SK-N-MC (cell line): ENCODE measurements around the gene CLN6.

Experiments used
- DNase-seq: peaks from one replicate; pipeline ENCODE4 v3.0.0-alpha.2; 2011; ENCODE audit warnings: low read depth, low spot score
- H3K27ac ChIP-seq: fragments of 200-600 bp; sonication (generic); 2 replicates; pipeline ENCODE4 v1.5.1; 2016; ENCODE audit warnings: mixed run types
- H3K36me3 ChIP-seq: fragments of 200-600 bp; sonication (generic); 2 replicates; pipeline ENCODE4 v1.6.1; 2017; ENCODE audit warnings: antibody characterized with exemption, low read length, mixed read lengths; ENCODE audit not compliant: insufficient read depth
- H3K4me3 ChIP-seq: fragments of 200-600 bp; sonication (generic); 2 replicates; pipeline ENCODE4 v1.5.1; 2016
- H3K9ac ChIP-seq: fragments of 200-600 bp; sonication (generic); 2 replicates; pipeline ENCODE4 v1.8.0; 2017; ENCODE audit warnings: mixed run types, mixed read lengths; ENCODE audit not compliant: insufficient read length
- H3K9me3 ChIP-seq: fragments of 200-600 bp; sonication (generic); 2 replicates; pipeline ENCODE4 v1.6.1; 2017; ENCODE audit warnings: low read depth, mild to moderate bottlenecking, antibody characterized with exemption, low read length, moderate library complexity, mixed read lengths
- EZH2 ChIP-seq: fragments of 200-600 bp; sonication (generic); IDR thresholded peaks from one replicate; pipeline ENCODE4 v1.6.1; 2017; ENCODE audit warnings: antibody characterized with exemption
- FOXP2 ChIP-seq: optimal IDR thresholded peaks from 2 replicates; pipeline ENCODE3; 2011; ENCODE audit warnings: mild to moderate bottlenecking, moderate library complexity; ENCODE audit not compliant: insufficient read depth; ENCODE audit errors: extremely low read length, control extremely low read depth
- POLR2AphosphoS5 ChIP-seq: IDR thresholded peaks from 2 replicates; pipeline ENCODE4 v1.6.1; 2012; ENCODE audit warnings: mild to moderate bottlenecking, low read depth, low read length, borderline replicate concordance

The CLN6 gene

GRCh38 chr15:68272721-68273271 lies 43.3 kb upstream of the CLN6 start:
- Histone ChIP-seq H3K36me3 (no peaks in the 10 kb centered on the region), H3K9ac (no peak overlapping the region), H3K27ac (no peak overlapping the region), H3K4me3 (no peak overlapping the region), H3K9me3 (no peaks in the 10 kb centered on the region)
- DNase-seq: no peak
- TF ChIP-seq FOXP2 (no peak), POLR2AphosphoS5 (no peak), EZH2 (no peak)

DNA sequence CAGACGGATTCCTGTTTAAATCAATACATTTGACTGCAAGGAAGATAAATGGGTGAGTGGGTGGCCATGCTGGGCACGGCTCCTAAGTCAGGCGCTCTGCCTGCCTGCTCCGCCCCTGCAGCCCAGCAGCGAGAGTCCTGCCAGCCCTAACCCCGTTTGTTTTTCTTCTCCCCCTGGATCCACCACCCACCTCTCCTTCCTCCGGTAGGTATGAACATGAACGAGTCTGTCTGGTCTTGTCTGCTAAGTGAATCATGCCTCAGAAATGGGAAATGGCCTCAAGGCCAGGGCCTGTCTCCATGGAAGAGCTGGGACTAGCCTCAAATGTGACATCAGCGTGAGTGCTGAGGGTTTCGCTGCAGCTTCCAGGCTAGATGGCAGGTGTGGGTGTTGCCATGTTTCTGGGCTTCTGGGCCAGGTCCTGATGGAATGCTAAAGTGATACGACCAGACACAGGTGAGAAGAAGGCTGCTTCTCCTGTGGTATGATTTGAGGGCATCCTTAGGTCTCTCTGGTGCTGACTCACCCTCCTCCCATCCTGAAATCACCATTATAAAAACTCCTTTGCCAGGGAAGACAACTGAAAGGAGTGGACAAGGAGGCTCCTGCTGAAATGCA lies 42.4 kb upstream of the CLN6 start:
- DNase-seq: no peak
- Histone ChIP-seq H3K4me3 (no peak overlapping the region), H3K9ac (no peak overlapping the region), H3K36me3 (no peaks in the 10 kb centered on the region), H3K9me3 (no peaks in the 10 kb centered on the region), H3K27ac (no peak overlapping the region)
- TF ChIP-seq FOXP2 (no peak), POLR2AphosphoS5 (no peak), EZH2 (no peak)

- H3K36me3 ChIP-seq: no peaks in the 10 kb centered on the region
- no peak overlapping the region for H3K9ac ChIP-seq
- H3K9me3 ChIP-seq: no peaks in the 10 kb centered on the region
- TF ChIP-seq POLR2AphosphoS5 (no peak), FOXP2 (no peak), EZH2 (no peak)
- no peak overlapping the region for H3K27ac ChIP-seq
- no peak overlapping the region for H3K4me3 ChIP-seq
- no peak for DNase-seq
These were observed 38.9 kb upstream of the CLN6 start for GRCh38 chr15:68268405-68268804.

DNA sequence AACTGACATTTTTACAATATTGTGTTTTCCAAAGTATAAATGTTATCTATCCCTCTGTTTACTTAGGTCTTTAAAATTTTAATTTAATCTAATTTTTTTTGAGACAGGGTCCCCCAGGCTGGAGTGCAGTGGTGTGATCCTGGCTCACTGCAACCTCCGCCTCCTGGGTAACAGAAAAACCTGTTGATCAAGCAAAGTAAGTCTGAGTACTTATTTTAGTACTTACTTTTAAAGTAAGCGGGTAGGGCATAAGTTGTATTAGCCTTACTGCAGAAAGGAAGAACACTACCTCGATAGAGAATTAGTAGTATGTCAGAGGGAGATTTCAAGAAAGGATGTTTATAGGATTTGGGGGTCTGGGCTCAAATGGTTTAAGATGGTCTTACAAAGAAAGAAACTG lies 36.1 kb upstream of the CLN6 start:
- TF ChIP-seq EZH2: no peak
- TF ChIP-seq FOXP2: no peak
- no peak for TF ChIP-seq POLR2AphosphoS5
- no peak overlapping the region for H3K9ac ChIP-seq
- H3K36me3 ChIP-seq: no peaks in the 10 kb centered on the region
- no peak overlapping the region for H3K4me3 ChIP-seq
- no peak overlapping the region for H3K27ac ChIP-seq
- no peaks in the 10 kb centered on the region for H3K9me3 ChIP-seq
- no peak for DNase-seq

DNA sequence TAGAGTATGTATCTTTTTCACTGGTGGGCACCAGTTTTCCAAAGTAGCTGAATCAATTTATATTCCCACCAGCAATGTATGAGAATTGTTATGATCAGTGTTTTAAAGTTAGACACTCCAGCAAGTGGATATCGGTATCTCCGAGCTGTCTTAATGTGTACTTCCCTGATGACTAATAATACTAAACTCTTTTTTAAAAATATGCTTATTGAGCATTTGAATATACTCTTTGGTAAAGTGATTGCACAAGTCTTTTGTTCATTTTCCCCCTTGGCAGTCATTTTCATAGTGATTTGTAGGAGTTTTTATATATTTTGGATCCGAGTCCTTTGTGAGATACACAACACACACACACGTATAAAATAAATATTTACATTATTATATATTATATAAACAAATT lies 35.6 kb upstream of the CLN6 start:
- no peaks in the 10 kb centered on the region for H3K36me3 ChIP-seq
- no peak overlapping the region for H3K9ac ChIP-seq
- no peak for DNase-seq
- H3K4me3 ChIP-seq: no peak overlapping the region
- no peak overlapping the region for H3K27ac ChIP-seq
- no peaks in the 10 kb centered on the region for H3K9me3 ChIP-seq
- TF ChIP-seq POLR2AphosphoS5 (no peak), FOXP2 (no peak), EZH2 (no peak)

- Histone ChIP-seq H3K27ac (no peak overlapping the region), H3K36me3 (no peaks in the 10 kb centered on the region), H3K9me3 (no peaks in the 10 kb centered on the region), H3K9ac (no peak overlapping the region), H3K4me3 (no peak overlapping the region)
- no peak for DNase-seq
- TF ChIP-seq FOXP2 (no peak), EZH2 (no peak), POLR2AphosphoS5 (no peak)
These were observed 34.8 kb upstream of the CLN6 start for GRCh38 chr15:68264282-68264681.

DNA sequence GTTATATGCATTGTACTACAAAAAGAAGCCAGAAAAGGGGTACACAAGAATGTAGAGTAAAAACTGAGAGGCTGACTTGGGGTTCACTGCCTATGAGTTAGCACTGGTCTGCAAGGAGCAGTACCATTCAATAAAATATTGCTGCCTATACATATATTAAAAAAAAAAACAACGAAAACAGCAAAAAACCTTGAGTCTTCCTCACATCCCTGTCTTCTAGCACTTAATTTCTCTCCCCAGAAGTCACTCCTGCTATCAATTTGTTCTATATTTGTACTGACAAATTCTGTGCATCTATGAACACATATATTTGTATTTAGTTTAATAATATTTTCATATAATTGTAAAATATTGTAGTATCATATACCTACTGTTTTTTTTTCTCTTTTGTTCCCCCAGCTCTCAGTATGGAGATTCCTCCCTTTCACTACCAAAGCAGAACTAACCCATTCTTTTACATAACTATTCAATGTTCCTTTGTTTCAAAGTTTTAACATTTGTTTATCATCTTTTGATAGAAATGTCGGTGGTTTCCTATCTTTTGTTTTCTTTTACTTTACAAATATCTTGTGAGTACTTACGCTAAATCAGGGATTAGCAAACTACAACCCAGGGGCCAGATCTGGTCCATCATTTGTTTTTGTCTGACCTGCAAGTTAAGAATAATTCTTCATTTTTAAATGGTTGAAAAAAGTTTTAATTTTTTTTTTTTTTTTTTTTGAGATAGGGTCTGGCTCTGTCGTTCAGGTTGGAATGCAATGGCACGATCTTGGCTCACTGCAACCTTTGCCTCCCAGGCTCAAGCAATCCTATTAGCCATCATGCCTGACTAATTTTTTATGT lies 33.2 kb upstream of the CLN6 start:
- H3K4me3 ChIP-seq: no peak overlapping the region
- no peak overlapping the region for H3K27ac ChIP-seq
- TF ChIP-seq EZH2 (no peak), FOXP2 (no peak), POLR2AphosphoS5 (no peak)
- DNase-seq: no peak
- H3K9ac ChIP-seq: no peak overlapping the region
- H3K9me3 ChIP-seq: no peaks in the 10 kb centered on the region
- no peaks in the 10 kb centered on the region for H3K36me3 ChIP-seq

DNA sequence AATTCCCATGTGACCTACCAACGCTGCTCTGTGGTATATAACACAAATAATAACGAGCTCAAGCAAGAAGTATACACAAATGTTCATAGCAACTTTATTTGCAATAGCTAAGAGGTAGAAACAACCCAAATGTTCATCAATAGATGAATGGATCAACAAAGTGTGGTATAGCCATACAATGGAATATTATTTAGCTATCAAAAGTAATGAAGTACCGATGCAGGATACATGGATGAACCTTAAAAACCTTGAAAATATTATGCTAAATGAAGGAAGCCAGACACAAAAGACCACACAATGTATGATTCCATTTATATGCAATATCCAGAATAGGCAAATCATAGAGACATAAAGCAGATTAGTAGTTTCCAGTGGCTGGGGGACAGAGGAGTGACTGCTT lies 32.5 kb upstream of the CLN6 start:
- no peaks in the 10 kb centered on the region for H3K9me3 ChIP-seq
- no peak for DNase-seq
- H3K36me3 ChIP-seq: no peaks in the 10 kb centered on the region
- no peak overlapping the region for H3K4me3 ChIP-seq
- no peak overlapping the region for H3K9ac ChIP-seq
- TF ChIP-seq POLR2AphosphoS5 (no peak), FOXP2 (no peak), EZH2 (no peak)
- H3K27ac ChIP-seq: no peak overlapping the region
